GM21515 (cell line): ENCODE results near the gene SYDE1.

Experiments used
- ATAC-seq: cut with Tn5 transposase; IDR thresholded peaks from one replicate; pipeline ENCODE4 v1.9.1; 2021; ENCODE audit not compliant: unreplicated experiment

Gene SYDE1

DNA sequence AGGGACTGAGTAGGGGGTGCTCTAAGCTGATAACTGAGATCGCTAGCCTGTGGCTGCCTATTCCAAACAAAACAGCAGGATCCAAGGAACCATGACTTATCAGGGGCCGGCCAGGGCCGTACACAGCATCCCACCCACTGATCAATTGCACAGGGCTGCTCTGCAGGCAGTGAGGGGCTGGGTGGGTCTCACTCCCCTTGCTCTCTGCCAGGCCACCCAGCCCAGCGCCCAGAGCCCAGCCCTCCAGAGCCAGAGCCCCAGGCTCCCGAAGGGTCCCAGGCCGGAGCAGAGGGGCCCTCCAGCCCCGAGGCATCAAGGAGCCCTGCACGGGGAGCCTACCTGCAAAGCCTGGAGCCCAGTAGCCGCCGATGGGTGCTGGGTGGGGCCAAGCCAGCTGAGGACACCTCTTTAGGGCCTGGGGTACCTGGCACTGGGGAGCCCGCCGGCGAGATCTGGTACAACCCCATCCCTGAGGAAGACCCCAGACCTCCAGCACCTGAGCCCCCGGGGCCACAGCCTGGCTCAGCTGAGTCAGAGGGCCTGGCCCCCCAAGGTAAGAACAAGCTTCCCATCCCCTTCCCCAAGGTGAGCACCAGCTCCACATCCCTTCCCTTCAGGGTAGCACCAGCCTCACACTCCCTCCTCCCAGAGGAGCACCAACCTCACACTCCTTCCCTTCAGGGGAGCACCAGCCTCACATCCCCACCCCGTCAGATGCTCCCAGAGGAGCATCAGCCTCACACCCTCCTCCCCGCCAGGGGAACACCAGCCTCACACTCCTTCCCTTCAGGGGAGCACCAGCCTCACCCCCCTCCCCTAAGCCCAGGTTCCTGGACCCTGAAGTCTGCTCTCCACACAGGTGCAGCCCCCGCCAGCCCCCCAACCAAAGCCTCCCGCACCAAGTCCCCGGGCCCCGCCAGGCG lies 1.9 kb downstream of the SYDE1 start:
- no peak for ATAC-seq

- ATAC-seq, result no peak
These were observed 2.7 kb downstream of the SYDE1 start for GRCh38 chr19:15109768-15110417.

- ATAC-seq, result no peak
These were observed 3.2 kb downstream of the SYDE1 start for GRCh38 chr19:15110418-15110815.

- no peak for ATAC-seq
These were observed 4.6 kb downstream of the SYDE1 start for GRCh38 chr19:15111758-15112157.

- no peak for ATAC-seq
These were observed 5.2 kb downstream of the SYDE1 start for GRCh38 chr19:15112385-15112784.

- no peak for ATAC-seq
These were observed 6.3 kb downstream of the SYDE1 start for GRCh38 chr19:15113245-15114152.

DNA sequence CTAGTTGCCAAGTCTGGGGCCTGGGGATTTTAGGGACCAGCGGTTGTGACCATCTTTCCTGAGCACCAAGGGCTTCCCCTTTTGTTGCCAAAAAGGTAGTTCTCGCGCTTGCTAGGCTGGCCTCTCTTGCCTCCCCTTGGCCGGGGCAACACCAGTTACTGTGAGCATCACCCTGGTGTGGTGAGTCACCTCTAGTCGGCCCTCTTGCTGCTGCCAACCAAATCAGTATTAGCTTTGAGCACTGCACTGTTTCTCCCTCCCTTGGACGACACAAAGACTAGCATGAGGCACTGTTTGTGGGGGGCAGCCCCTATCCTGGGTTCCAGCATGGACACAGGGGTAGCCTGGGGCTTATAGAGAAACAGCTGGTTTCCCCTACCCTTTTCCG lies 6.9 kb downstream of the SYDE1 start:
- ATAC-seq, result no peak

GRCh38 chr19:15115080-15115479 lies 7.9 kb downstream of the SYDE1 start:
- no peak for ATAC-seq

- no peak for ATAC-seq
These were observed 8.8 kb downstream of the SYDE1 start for GRCh38 chr19:15115762-15116615.

- no peak for ATAC-seq
These were observed 9.7 kb downstream of the SYDE1 start for GRCh38 chr19:15116856-15117255.

DNA sequence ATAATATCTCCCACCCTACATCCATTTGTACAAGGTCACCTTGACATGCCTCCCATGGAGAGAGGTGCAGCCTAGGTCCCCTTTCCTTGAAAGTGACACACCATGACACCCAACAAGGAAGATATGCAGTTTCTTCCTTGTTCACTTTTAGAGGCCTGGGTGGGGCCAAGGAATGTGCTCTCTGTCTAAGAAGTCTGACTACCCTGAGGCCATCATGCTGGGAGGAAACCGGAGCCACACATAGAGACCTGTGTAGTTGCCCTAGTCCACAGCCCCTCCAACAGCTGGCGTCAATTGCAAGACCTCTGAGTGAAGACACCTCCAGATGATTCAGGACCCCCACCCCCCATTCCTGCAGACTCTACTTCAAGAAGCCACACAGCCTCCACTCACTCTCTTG lies 11.0 kb downstream of the SYDE1 start:
- ATAC-seq, result no peak

DNA sequence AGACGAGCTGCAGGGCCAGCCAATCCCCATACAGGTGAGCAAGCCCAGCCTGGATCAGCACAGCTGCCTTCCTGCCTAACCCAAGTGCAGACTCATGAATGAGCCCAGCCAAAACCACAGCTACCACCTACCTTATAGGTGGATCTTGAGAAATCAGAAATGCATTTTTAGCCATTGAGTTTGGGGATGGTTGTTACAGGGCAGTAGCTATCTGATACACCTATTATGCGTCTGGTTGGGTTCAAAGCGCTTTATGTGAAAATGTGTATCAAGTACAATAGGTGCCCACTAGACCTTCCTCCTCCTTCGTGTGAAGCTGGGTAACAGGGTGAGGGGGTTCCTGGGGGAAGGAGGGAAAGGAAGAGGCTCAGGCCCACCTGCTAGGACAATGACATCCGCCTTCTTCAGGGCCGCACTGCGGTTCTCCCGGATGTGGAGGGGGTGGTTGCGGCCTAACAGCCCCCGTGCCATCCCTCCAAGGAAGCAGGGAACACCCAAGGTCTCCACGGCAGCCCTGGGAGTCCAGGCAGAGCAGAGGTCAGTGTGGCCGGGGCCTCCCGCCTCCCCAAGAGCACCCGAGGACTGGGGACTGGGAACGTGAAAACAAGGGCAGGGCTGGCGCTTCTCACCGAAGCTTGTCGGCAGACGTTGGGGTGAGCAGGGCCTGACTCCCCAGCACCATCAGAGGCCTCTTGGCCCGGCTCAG lies 11.7 kb downstream of the SYDE1 start:
- ATAC-seq, result no peak

GRCh38 chr19:15120135-15121026 lies 13.2 kb downstream of the SYDE1 start:
- ATAC-seq, result no peak

DNA sequence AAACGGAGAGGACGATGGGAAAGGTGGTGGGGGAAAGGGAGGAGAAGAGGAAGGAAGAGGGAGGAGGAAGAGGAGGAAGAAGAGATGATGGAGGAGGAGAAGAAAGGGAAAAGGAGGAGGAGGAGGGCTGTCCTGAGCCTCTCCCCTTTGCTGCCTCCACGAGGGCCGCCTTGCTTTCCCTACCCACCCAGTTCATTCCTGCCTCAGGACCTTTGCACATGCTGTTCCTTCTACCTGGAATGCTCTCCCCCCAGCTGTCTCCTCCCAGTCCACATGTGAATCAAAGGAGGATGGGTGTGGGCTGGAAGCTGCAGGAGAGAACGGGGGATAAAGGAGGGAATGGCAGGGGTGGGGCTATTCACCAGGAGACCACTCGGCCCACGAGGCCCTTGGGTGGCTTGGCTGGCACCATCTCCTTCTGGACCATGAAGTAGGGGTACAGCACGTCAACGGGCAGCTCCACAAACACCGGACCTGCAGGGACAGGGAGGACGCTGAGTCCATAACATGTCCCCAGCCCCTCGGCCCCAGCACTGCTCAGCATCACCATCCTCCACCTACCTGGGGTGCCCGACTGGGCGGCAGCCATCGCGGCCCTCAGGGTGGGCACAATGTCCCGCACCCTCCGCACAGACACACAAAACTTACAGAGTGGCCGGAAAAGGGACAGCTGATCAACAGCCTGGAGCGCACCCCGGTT lies 15.3 kb downstream of the SYDE1 start:
- ATAC-seq, result no peak

- no peak for ATAC-seq
These were observed 16.1 kb downstream of the SYDE1 start for GRCh38 chr19:15123031-15123890.

GRCh38 chr19:15123900-15124299 lies 16.7 kb downstream of the SYDE1 start:
- no peak for ATAC-seq

GRCh38 chr19:15124572-15125231 lies 17.5 kb downstream of the SYDE1 start:
- peak; percentile 2 for ATAC-seq
